Adipocyte (in vitro differentiated cells): ENCODE results near the gene STK32C.

Source experiments
- DNase-seq: peaks from one replicate; pipeline ENCODE4 v3.0.0-alpha.2; 2015; ENCODE audit warnings: low read depth
- H3K27me3 ChIP-seq: replicated peaks from 2 replicates; pipeline ENCODE4 v1.7.0; 2013; ENCODE audit warnings: mild to moderate bottlenecking, low read length, moderate library complexity; ENCODE audit not compliant: control insufficient read depth, insufficient read depth
- H3K36me3 ChIP-seq: 2 replicates; pipeline ENCODE4 v1.7.0; 2013; ENCODE audit warnings: low read length, mild to moderate bottlenecking, moderate library complexity; ENCODE audit not compliant: control insufficient read depth, insufficient read depth, severe bottlenecking
- H3K4me1 ChIP-seq: 2 replicates; pipeline ENCODE4 v1.7.0; 2013; ENCODE audit warnings: mild to moderate bottlenecking, low read length, moderate library complexity; ENCODE audit not compliant: control insufficient read depth, insufficient read depth
- H3K4me3 ChIP-seq: 2 replicates; pipeline ENCODE4 v1.7.0; 2013; ENCODE audit warnings: mild to moderate bottlenecking, low read length, moderate library complexity
- H3K9ac ChIP-seq: 2 replicates; pipeline ENCODE4 v1.7.0; 2013; ENCODE audit warnings: mild to moderate bottlenecking, low read length, moderate library complexity
- H3K9me3 ChIP-seq: 2 replicates; pipeline ENCODE4 v1.7.0; 2013; ENCODE audit warnings: mild to moderate bottlenecking, low read length, moderate library complexity; ENCODE audit not compliant: control insufficient read depth

STK32C gene

GRCh38 chr10:132282667-132283603 is 24.8 kb downstream of the STK32C start:
- Histone ChIP-seq H3K9ac (no peak overlapping the region), H3K36me3 (no peaks in the 10 kb centered on the region), H3K9me3 (no peaks in the 10 kb centered on the region), H3K4me1 (peaks cover 8% of the 10 kb centered on the region), H3K4me3 (no peak overlapping the region), H3K27me3 (peaks cover 14% of the 10 kb centered on the region)
- peak; percentile 21 for DNase-seq

GRCh38 chr10:132281915-132282666 is 25.7 kb downstream of the STK32C start:
- H3K9me3 ChIP-seq, result no peaks in the 10 kb centered on the region
- H3K27me3 ChIP-seq, result peaks cover 14% of the 10 kb centered on the region
- H3K4me1 ChIP-seq, result peaks cover 8% of the 10 kb centered on the region
- H3K4me3 ChIP-seq, result no peak overlapping the region
- H3K9ac ChIP-seq, result no peak overlapping the region
- no peaks in the 10 kb centered on the region for H3K36me3 ChIP-seq
- no peak for DNase-seq

- Histone ChIP-seq H3K4me3 (no peak overlapping the region), H3K36me3 (no peaks in the 10 kb centered on the region), H3K4me1 (peaks cover 8% of the 10 kb centered on the region), H3K9ac (no peak overlapping the region), H3K27me3 (peaks cover 14% of the 10 kb centered on the region), H3K9me3 (no peaks in the 10 kb centered on the region)
- DNase-seq, result no peak
These were observed 27.1 kb downstream of the STK32C start for GRCh38 chr10:132280646-132281074.

GRCh38 chr10:132279873-132280645 is 27.7 kb downstream of the STK32C start:
- Histone ChIP-seq H3K4me1 (peaks cover 8% of the 10 kb centered on the region), H3K4me3 (no peak overlapping the region), H3K27me3 (peaks cover 14% of the 10 kb centered on the region), H3K9me3 (no peaks in the 10 kb centered on the region), H3K36me3 (no peaks in the 10 kb centered on the region), H3K9ac (no peak overlapping the region)
- no peak for DNase-seq

GRCh38 chr10:132277311-132277741 is 30.4 kb downstream of the STK32C start:
- Histone ChIP-seq H3K9me3 (no peaks in the 10 kb centered on the region), H3K4me1 (peaks cover 7% of the 10 kb centered on the region), H3K4me3 (no peak overlapping the region), H3K9ac (no peak overlapping the region), H3K27me3 (no peaks in the 10 kb centered on the region), H3K36me3 (no peaks in the 10 kb centered on the region)
- no peak for DNase-seq

GRCh38 chr10:132276706-132277105 is 31.0 kb downstream of the STK32C start:
- no peaks in the 10 kb centered on the region for H3K36me3 ChIP-seq
- no peak for DNase-seq
- peaks cover 13% of the 10 kb centered on the region for H3K4me1 ChIP-seq
- H3K9ac ChIP-seq, result no peak overlapping the region
- H3K9me3 ChIP-seq, result no peaks in the 10 kb centered on the region
- no peaks in the 10 kb centered on the region for H3K27me3 ChIP-seq
- H3K4me3 ChIP-seq, result no peak overlapping the region

- Histone ChIP-seq H3K36me3 (no peaks in the 10 kb centered on the region), H3K4me3 (no peak overlapping the region), H3K4me1 (peaks cover 13% of the 10 kb centered on the region), H3K9ac (no peak overlapping the region), H3K27me3 (no peaks in the 10 kb centered on the region), H3K9me3 (no peaks in the 10 kb centered on the region)
- DNase-seq, result no peak
These were observed 31.5 kb downstream of the STK32C start for GRCh38 chr10:132276179-132276675.

- H3K9ac ChIP-seq, result no peak overlapping the region
- H3K36me3 ChIP-seq, result no peaks in the 10 kb centered on the region
- H3K9me3 ChIP-seq, result no peaks in the 10 kb centered on the region
- no peak for DNase-seq
- no peaks in the 10 kb centered on the region for H3K27me3 ChIP-seq
- H3K4me1 ChIP-seq, result peaks cover 13% of the 10 kb centered on the region
- no peak overlapping the region for H3K4me3 ChIP-seq
These were observed 32.1 kb downstream of the STK32C start for GRCh38 chr10:132275426-132276178.

- H3K9ac ChIP-seq, result no peak overlapping the region
- no peaks in the 10 kb centered on the region for H3K36me3 ChIP-seq
- no peak for DNase-seq
- no peaks in the 10 kb centered on the region for H3K27me3 ChIP-seq
- H3K4me1 ChIP-seq, result peaks cover 13% of the 10 kb centered on the region
- no peaks in the 10 kb centered on the region for H3K9me3 ChIP-seq
- no peak overlapping the region for H3K4me3 ChIP-seq
These were observed 32.8 kb downstream of the STK32C start for GRCh38 chr10:132274986-132275385.

- no peak for DNase-seq
These were observed 33.2 kb downstream of the STK32C start for GRCh38 chr10:132274581-132274980.

More at GRCh38 chr10:132274581-132274980, 33.2 kb downstream of the STK32C start:
- no peaks in the 10 kb centered on the region for H3K27me3 ChIP-seq
- no peak overlapping the region for H3K4me3 ChIP-seq
- no peak overlapping the region for H3K9ac ChIP-seq
- H3K36me3 ChIP-seq, result no peaks in the 10 kb centered on the region
- peaks cover 13% of the 10 kb centered on the region for H3K4me1 ChIP-seq
- no peaks in the 10 kb centered on the region for H3K9me3 ChIP-seq
